ENCODE data around the gene ZNF565.

The ZNF565 gene

DNA sequence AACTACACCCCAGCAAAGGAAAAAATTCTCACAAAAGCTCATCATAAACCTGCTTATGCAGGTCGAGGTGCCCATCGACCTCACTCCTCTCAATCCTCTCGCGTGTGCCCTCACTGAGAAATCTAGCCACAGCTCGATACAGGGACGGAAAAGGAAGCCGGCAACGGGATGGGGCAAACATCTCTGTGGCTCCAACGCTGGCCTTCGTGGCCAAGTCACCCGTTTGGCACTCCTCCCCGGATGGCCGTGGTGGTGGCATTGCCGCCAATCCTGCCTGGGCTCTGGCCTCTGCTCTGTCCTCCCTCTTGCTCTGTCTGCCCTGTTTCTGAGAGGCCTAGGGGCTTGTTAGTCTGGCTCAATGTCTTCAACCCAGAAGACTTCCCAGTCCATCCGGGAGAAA, 41.6 kb upstream of the ZNF565 start:
- DNase-seq (ENCODE audit: low read depth in 2 of 2) = no peak
- TF ChIP-seq, protein P1, sequence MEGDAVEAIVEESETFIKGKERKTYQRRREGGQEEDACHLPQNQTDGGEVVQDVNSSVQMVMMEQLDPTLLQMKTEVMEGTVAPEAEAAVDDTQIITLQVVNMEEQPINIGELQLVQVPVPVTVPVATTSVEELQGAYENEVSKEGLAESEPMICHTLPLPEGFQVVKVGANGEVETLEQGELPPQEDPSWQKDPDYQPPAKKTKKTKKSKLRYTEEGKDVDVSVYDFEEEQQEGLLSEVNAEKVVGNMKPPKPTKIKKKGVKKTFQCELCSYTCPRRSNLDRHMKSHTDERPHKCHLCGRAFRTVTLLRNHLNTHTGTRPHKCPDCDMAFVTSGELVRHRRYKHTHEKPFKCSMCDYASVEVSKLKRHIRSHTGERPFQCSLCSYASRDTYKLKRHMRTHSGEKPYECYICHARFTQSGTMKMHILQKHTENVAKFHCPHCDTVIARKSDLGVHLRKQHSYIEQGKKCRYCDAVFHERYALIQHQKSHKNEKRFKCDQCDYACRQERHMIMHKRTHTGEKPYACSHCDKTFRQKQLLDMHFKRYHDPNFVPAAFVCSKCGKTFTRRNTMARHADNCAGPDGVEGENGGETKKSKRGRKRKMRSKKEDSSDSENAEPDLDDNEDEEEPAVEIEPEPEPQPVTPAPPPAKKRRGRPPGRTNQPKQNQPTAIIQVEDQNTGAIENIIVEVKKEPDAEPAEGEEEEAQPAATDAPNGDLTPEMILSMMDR (IDR thresholded peaks at IDR 0.05; ENCODE audit: low read depth, low read length) = no peak
- H3K4me3 ChIP-seq (replicated peaks in 1 of 2; ENCODE audit: low read depth in 2 of 2, low read length in 2 of 2) = no peak overlapping the region

DNA sequence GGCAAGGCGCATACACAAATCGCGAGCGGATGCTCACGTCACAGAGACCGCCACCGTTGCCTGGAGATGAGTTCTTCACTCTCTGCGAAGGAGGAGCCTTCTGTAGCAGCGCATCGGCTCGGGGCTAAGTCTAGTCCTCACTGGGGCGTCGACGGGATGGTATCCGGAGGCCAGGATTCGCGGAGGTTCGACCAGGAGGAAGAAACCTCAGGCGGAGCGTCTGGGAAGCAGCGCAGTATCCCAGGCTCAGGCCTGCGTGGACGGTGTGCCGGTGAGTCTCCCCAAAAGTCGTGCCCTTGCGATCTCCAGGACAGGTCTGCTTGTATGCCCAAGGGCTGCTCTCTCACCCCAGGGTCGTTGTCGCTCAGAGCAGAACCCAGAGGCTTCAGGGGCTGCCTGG, 40.9 kb upstream of the ZNF565 start:
- no peak overlapping the region for H3K4me3 ChIP-seq (replicated peaks in 1 of 2; ENCODE audit: low read depth in 2 of 2, low read length in 2 of 2)
- TF ChIP-seq, protein P1 (IDR thresholded peaks at IDR 0.05; ENCODE audit: low read depth, low read length) = no peak
- no peak for DNase-seq (ENCODE audit: low read depth in 2 of 2)

DNA sequence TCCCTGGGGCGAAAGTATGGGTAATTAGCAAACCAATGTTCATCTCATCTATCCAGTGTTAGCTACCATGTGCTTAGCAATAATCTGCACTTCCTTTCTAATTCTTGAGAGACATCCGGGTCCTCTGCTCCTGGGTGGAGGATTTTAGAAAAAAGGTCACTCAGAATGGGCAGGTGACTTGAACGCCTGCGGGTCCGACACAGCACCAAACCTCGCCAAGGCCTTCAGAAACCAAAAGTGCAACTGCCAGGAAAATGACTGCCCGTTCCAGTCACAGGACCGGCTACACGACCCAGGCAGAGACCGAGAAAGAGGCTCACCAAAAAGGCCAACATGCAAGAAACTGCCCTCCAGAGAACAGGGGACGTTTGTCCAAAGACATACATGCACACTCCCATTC, 40.4 kb upstream of the ZNF565 start:
- no peak for DNase-seq (ENCODE audit: low read depth in 2 of 2)
- no peak overlapping the region for H3K4me3 ChIP-seq (replicated peaks in 1 of 2; ENCODE audit: low read depth in 2 of 2, low read length in 2 of 2)
- TF ChIP-seq, protein P1 (IDR thresholded peaks at IDR 0.05; ENCODE audit: low read depth, low read length) = no peak

DNA sequence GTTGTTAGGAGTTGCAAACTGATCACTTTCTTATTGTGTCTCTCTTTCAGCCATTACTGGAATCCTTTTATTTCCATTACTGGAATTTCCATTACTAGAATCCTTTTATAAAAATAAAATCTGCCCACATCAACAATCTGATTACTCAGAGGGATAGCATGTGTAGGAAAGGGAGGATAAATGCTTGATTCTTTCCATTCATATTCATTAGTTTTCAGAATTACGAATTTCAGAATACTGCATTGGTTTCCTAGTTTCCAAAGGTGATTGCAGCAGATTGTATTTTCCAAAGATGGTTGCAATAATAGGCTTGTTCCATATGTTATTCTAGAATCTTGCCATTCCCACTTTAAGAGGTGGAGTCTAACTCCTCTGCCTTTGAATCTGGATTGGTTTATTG, 37.6 kb upstream of the ZNF565 start:
- no peak for DNase-seq (ENCODE audit: low read depth in 2 of 2)
- TF ChIP-seq, protein P1 (IDR thresholded peaks at IDR 0.05; ENCODE audit: low read depth, low read length) = no peak
- no peak overlapping the region for H3K4me3 ChIP-seq (replicated peaks in 1 of 2; ENCODE audit: low read depth in 2 of 2, low read length in 2 of 2)

DNA sequence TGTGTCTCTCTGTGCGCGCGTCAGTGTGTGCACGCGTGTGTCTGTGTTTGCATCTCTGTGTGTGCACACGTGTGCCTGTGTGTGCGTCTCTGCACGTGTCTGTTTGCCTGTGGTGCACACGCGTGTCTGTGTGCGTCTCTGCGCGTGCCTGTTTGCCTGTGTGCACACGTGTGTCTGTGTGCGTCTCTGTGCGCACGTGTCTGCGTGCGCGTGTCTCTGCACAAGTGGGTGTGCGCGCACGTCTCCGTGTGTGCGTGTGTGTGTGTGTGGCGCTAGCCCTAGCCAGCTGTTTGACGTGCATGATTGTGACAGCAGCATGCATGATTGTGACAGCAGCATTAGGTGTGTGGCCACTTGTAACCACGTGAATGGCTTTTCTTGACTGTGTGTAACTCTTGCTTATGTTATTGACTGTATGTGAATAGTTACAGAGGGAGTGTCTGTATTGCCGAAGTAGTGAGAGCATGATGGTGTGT, 31.6 kb upstream of the ZNF565 start:
- peak overlapping the region in 1 of 2 donors; percentile 21 for H3K4me3 ChIP-seq (replicated peaks in 1 of 2; ENCODE audit: low read depth in 2 of 2, low read length in 2 of 2)
- TF ChIP-seq, protein P1 (IDR thresholded peaks at IDR 0.05; ENCODE audit: low read depth, low read length) = no peak
- DNase-seq (ENCODE audit: low read depth in 2 of 2) = peak; percentile 8 to 17

DNA sequence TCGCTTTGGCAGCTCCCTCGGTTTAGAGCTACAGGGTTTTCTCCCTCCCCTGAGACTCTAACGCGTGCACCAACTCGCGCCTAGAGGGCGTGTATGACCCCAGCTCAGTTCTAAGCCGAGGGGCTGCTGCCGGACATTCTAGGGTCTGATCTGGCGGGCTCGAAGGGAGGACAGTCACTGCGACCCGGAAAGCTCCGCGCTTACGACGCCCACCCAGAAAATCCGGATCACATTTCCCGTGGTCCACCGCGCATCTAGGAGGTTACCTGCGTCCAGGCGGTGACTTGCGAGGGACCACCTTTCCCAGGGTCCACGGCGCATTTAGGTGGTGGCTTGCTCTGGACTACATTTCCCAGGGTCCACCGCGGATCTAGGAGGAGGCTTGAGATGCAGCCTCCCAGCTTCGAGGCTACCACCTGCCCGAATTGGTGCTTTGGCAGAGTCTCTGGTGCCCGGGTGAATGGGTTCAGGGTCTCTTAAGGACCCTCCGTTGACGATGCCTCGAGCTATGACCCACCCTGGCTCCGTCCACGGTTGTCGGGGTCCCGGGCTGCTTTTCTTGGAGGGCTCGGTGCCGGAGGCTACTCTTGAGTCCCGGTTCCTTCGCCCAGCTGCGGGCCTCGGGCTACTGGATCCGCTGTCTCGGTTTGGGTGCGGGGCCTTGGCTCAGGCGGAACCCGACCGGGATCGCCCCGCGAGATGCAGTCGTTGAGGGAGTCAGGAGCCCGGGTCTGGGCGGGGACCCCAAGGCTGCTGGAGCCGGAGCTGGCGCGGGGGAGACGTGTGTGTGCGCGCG, 30.9 kb upstream of the ZNF565 start:
- TF ChIP-seq, protein P1 (IDR thresholded peaks at IDR 0.05; ENCODE audit: low read depth, low read length) = no peak
- no peak for DNase-seq (ENCODE audit: low read depth in 2 of 2)
- peak overlapping the region; percentile 0 to 21 for H3K4me3 ChIP-seq (replicated peaks in 1 of 2; ENCODE audit: low read depth in 2 of 2, low read length in 2 of 2)

All from cardiac fibroblast (primary cell).